Endometrial microvascular endothelial cells (primary cell): Measurements from ENCODE around the gene SEPHS2. TPM values are rescaled to one million over a fixed set of nuclear protein-coding genes. Genes with fewer than 3 reads are reported as not detected.
"Not testable (repeated sequence)": the region's sequence is repeated elsewhere in the genome, so short reads cannot be mapped to it uniquely, and the experiment has no call there.

Source experiments
- in situ Hi-C: cut with HindIII; loops from 2 replicates; pipeline ENCODE4 v1.10.0; 2017; ENCODE audit warnings: low sequenced_read_pairs, low pct_unique_long_range_greater_than_20kb; ENCODE audit errors: inconsistent ontology term
- total RNA-seq: library from RNA; depleted of rRNA; stranded (reverse); fragments of >200 nt; gene quantifications from one replicate; pipeline ENCODE4 v1.2.3, GENCODE V29; 2015; ENCODE audit errors: inconsistent ontology term

The SEPHS2 gene
- total RNA-seq = 29.2 TPM

- in situ Hi-C loops = no loop called here
Measured at GRCh38 chr16:30445408-30446202, at the start of gene SEPHS2. TSS of gene SEPHS2 (minus strand) at chr16:30445874. CDS start at chr16:30445727, 147 bp downstream.

GRCh38 chr16:30494709-30495108 is 49.0 kb upstream of the SEPHS2 start:
- in situ Hi-C loops = no loop called here

DNA sequence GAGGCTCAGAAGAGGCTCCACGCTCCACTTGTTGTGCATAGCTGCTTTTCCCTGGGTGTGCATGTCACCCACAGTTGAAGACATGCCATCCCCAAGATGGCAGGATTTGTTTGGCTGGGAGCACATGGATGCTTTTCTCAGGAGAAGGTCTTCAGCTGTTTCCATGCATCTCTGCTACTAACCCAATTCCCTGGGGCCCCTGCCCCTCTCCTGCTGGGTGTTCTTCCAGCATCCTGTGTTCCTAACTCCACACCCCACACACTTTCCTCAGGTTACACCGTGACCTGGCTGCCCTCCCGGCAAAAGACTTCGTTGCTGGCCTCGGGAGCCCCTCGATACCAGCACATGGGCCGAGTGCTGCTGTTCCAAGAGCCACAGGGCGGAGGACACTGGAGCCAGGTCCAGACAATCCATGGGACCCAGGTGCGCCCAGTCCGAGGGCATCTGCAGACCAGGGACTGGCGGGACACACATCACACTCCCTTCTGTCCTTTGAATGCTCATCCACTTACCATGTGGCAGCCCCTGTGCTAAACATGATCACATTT is 48.3 kb upstream of the SEPHS2 start:
- in situ Hi-C loops = no loop called here

- in situ Hi-C loops = no loop called here
Measured at GRCh38 chr16:30491744-30492308, 46.2 kb upstream of the SEPHS2 start.

DNA sequence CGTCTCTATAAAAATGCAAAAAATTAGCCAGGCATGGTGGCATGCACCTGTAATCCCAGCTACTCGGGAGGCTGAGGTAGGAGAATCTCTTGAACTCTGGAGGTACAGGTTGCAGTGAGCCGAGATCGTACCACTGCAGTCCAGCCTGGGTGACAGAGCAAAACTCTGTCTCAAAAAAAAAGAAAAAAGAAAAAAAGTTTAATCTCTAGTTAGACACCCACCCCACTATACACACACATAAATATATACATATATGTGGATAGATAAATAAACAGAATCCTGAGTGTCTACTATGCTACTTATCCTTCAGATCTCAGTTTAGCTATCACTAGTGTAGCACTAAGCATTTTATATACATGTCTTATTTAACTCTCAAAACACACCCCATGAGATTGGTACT is 45.6 kb upstream of the SEPHS2 start:
- in situ Hi-C loops = no loop called here

DNA sequence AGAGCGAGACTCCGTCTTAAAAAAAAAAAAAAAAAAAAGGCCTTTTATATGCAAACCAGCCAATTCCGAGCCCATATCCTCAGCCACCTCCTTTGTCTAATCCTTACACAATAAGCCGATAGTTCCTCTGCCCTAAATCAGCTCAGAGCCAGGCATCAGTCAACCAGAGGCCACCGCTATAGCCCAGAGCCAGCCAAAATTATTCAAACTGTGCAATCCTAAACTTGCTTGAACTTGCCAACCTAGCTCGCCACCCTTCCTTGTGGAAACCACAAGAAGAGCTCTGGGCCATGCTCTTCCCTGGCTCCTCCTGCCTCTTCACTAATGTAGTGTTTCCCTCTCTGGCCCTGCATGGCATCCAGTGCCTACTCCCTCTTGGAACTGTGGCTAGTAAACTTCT is 44.5 kb upstream of the SEPHS2 start:
- in situ Hi-C loops = no loop called here

- in situ Hi-C loops = no loop called here
Measured at GRCh38 chr16:30488764-30489605, 43.3 kb upstream of the SEPHS2 start.

GRCh38 chr16:30485818-30486436 is 40.3 kb upstream of the SEPHS2 start:
- in situ Hi-C loops = no loop called here

- in situ Hi-C loops = no loop called here
Measured at GRCh38 chr16:30484887-30485286, 39.2 kb upstream of the SEPHS2 start.

DNA sequence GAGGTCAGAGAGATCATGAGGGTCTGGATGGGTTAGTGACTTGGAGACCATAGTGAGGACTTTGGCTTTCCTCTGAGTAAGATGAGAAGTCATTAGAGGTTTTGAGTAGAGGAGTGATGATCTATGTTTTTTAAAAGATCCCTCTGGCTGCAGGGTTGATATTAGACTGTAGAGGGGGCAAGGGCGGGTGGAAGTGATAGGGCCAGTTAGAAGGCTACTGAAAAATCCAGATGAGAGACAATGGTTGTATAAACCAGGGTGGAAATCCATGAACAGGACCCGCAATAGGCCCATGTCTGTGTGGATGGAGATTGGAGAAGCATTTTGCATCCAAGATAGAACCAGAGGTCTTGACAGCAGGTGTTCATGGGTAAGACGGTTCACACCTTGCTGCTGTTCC is 36.7 kb upstream of the SEPHS2 start:
- in situ Hi-C loops = no loop called here

- in situ Hi-C loops = no loop called here
Measured at GRCh38 chr16:30481381-30481780, 35.7 kb upstream of the SEPHS2 start.

DNA sequence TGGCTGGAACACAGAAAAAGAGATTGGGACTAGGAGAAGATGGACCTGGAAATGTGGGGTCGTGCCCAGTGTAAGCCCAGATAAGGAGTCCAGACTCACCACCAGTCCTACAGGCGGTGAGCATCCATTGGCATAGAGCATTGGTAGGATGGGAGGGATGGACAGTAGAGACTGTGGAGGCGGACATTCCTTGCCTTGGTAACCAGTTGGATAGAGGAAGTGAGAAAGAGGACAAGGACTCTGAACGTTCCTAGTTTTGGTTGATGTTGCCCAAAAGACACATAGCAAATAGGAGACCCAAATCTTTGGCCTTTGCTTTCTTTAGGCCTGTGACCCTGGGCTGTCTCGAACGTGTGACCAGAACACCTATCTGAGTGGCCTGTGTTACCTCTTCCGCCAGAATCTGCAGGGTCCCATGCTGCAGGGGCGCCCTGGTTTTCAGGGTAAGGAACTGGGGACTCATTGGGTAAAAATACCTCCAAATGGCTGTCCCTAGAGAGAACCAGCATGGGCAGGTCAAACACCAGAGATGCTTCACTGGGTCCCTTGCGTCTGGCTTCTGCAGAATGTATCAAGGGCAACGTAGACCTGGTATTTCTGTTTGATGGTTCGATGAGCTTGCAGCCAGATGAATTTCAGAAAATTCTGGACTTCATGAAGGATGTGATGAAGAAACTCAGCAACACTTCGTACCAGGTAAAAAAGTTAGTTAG is 33.2 kb upstream of the SEPHS2 start:
- in situ Hi-C loops = no loop called here

DNA sequence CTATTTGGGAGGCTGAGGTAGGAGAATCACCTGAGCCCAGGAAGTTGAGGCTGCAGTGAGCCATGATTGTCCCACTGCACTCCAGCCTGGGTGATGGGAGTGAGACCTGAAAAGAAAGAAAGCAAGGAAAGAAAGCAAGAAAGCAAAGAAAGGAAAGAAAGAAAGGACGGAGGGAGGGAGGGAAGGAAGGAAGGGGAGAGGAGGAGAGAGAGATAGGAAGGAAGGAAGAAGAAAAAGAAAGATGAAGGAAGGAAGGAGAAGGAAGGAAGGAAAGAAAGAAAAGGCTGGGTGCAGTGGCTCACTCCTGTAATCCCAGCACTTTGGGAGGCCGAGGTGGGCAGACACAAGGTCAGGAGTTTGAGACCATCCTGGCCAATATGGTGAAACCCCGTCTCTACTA is 32.1 kb upstream of the SEPHS2 start:
- in situ Hi-C loops = not testable (repeated sequence)

- in situ Hi-C loops = no loop called here
Measured at GRCh38 chr16:30476991-30477390, 31.3 kb upstream of the SEPHS2 start.

GRCh38 chr16:30474684-30475083 is 29.0 kb upstream of the SEPHS2 start:
- in situ Hi-C loops = no loop called here

DNA sequence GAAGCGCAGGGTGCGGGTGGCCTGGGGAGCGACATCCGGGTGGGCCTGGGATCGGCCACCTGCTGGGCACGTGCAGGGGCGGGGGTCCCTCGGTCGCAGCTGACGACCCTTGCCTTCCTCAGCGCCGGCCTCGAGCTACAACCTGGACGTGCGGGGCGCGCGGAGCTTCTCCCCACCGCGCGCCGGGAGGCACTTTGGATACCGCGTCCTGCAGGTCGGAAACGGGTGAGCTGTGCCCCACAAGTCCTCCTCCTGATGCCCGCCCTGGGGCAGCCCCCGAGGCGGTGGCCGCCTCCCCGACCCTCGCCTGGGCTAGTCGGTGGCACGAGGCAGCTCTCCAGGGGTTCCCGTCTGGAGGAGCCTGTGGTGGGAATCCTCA is 28.4 kb upstream of the SEPHS2 start:
- in situ Hi-C loops = no loop called here

GRCh38 chr16:30473231-30474073 is 27.8 kb upstream of the SEPHS2 start:
- in situ Hi-C loops = no loop called here
